LNCaP clone FGC (cell line): ENCODE measurements around the gene NDUFV2.
"Not testable (repeated sequence)": the region's sequence is repeated elsewhere in the genome, so short reads cannot be mapped to it uniquely, and the experiment has no call there.

Experiments
- DNase-seq: peaks from one replicate; pipeline ENCODE4 v3.0.0-alpha.2; 2011; ENCODE audit warnings: low read depth
- H3K4me3 ChIP-seq: 2 replicates; pipeline ENCODE4 v1.5.1; 2011; ENCODE audit warnings: mild to moderate bottlenecking, low read depth, low read length, control low read depth
- CTCF ChIP-seq: IDR thresholded peaks from 2 replicates; pipeline ENCODE4 v1.5.1; 2012; ENCODE audit warnings: mild to moderate bottlenecking; ENCODE audit not compliant: control insufficient read depth, insufficient read depth; ENCODE audit errors: extremely low read depth

NDUFV2 gene

DNA sequence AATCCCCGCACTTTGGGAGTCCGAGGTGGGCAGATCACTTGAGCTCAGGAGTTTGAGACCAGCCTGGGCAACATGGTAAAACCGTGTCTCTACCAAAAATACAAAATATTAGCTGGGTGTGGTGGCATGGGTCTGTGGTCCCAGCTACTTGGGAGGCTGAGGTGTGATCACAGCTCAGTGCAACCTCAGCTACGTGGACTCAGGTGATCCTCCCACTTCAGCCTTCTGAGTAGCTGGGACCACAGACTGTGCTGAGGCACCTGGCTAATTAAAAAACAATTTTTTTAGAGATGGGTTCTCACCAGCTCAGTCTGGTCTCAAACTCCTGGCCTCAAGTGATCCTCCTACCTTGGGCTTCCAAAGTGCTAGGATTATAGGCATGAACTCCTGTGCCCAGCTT, 57.5 kb downstream of the NDUFV2 start:
- no peak for DNase-seq
- no peak overlapping the region for H3K4me3 ChIP-seq
- no peak for TF ChIP-seq CTCF

DNA sequence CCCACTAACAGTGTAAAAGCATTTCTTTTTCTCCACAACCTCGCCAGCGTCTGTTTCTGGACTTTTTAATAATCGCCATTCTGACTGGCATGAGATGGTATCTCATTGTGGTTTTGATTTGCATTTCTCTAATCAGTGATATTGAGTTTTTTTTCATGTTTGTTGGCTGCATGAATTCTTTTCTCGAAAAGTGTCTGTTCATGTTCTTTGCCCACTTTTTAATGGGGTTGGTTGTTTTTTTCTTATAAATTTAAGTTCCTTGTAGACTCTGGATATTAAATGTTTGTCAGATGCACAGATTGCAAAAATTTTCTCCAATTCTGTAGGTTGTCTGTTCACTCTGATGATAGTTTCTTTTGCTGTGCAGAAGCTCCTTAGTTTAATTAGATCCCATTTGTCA, 60.2 kb downstream of the NDUFV2 start:
- DNase-seq = not testable (repeated sequence)

GRCh38 chr18:9164149-9164548, 61.6 kb downstream of the NDUFV2 start:
- H3K4me3 ChIP-seq, DNase-seq: not testable (repeated sequence)

More for the DNA sequence above, 60.2 kb downstream of the NDUFV2 start:
- H3K4me3 ChIP-seq = not testable (repeated sequence)

DNA sequence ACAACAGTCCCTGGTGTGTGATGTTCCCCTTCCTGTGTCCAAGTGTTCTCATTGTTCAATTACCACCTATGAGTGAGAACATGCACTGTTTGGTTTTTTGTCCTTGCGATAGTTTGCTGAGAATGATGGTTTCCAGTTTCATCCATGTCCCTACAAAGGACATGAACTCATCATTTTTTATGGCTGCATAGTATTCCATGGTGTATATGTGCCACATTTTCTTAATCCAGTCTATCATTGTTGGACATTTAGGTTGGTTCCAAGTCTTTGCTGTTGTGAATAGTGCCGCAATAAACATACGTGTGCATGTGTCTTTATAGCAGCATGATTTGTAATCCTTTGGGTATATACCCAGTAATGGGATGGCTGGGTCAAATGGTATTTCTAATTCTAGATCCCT, 63.4 kb downstream of the NDUFV2 start:
- DNase-seq, H3K4me3 ChIP-seq: not testable (repeated sequence)

GRCh38 chr18:9169515-9169914, 67.0 kb downstream of the NDUFV2 start:
- not testable (repeated sequence) for H3K4me3 ChIP-seq, DNase-seq

GRCh38 chr18:9171919-9172318, 69.4 kb downstream of the NDUFV2 start:
- not testable (repeated sequence) for DNase-seq, H3K4me3 ChIP-seq

DNA sequence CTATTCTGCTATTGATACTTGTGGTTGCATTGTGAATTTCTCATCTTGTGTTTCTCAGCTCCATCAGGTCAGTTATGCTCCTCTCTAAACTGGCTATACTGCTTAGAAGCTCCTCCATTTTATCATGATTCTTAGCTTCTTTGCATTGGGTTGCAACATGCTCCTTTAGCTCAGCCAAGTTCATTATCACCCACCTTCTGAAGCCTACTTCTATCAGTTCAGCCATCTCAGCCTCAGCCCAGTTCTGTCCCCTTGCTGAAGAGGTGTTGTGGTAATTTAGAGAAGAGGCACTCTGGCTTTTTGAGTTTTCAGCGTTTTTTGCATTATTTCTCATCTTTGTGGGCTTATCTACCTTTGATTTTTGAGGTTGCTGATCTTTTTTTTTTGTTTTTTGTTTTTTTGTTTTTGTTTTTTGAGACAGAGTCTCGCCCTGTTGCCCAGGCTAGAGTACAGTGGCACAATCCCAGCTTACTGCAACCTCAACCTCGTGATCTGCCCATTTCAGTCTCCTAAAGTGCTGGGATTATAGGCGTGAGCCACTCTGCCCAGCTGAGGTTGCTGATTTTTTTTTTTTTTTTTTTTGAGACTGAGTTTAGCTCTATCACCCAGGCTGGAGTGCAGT, 70.1 kb downstream of the NDUFV2 start:
- no peak for DNase-seq
- H3K4me3 ChIP-seq = no peak overlapping the region
- TF ChIP-seq CTCF = no peak

- no peak for TF ChIP-seq CTCF
- DNase-seq = no peak
- H3K4me3 ChIP-seq = no peak overlapping the region
Observed at GRCh38 chr18:9173770-9174233, 71.3 kb downstream of the NDUFV2 start.

- no peak for TF ChIP-seq CTCF
- H3K4me3 ChIP-seq = no peak overlapping the region
- no peak for DNase-seq
Observed at GRCh38 chr18:9174302-9174701, 71.8 kb downstream of the NDUFV2 start.

- DNase-seq = no peak
- H3K4me3 ChIP-seq = no peak overlapping the region
- no peak for TF ChIP-seq CTCF
Observed at GRCh38 chr18:9175115-9175514, 72.6 kb downstream of the NDUFV2 start.
